SU-DHL-6 (cell line): ENCODE measurements around the gene EFHD1.

ENCODE experiments used
- H2AFZ ChIP-seq: fragments of 200-600 bp; sonication (generic); 2 replicates; pipeline ENCODE4 v1.6.1; 2014; ENCODE audit warnings: low read depth, mild to moderate bottlenecking, moderate library complexity, mixed read lengths, antibody characterized with exemption, low read length; ENCODE audit not compliant: severe bottlenecking
- H3F3A ChIP-seq: fragments of 200-600 bp; shearing (Covaris generic); 2 replicates; pipeline ENCODE4 v1.6.0; 2016; ENCODE audit warnings: antibody characterized with exemption, mild to moderate bottlenecking; ENCODE audit not compliant: insufficient read depth
- H3K27ac ChIP-seq: fragments of 200-600 bp; sonication (generic); 2 replicates; pipeline ENCODE4 v1.5.1; 2016; ENCODE audit warnings: low read depth, mild to moderate bottlenecking, low read length, moderate library complexity, mixed read lengths
- H3K27me3 ChIP-seq: fragments of 200-600 bp; sonication (generic), shearing (Covaris generic); 2 replicates; pipeline ENCODE4 v1.6.0; 2014; ENCODE audit warnings: mild to moderate bottlenecking, low read length
- H3K36me3 ChIP-seq: fragments of 200-600 bp; sonication (generic); 2 replicates; pipeline ENCODE4 v1.6.1; 2014; ENCODE audit warnings: mild to moderate bottlenecking, low read length, mixed read lengths
- H3K4me2 ChIP-seq: fragments of 300-600, 200-600 bp; shearing (Covaris generic), sonication (generic); 2 replicates; pipeline ENCODE4 v1.6.0; 2014; ENCODE audit warnings: low read length, low read depth, mild to moderate bottlenecking; ENCODE audit not compliant: poor library complexity, severe bottlenecking
- H3K4me3 ChIP-seq: fragments of 200-600 bp; sonication (generic); 2 replicates; pipeline ENCODE4 v1.5.1; 2014; ENCODE audit warnings: antibody characterized with exemption, low read length, mild to moderate bottlenecking, mixed read lengths; ENCODE audit not compliant: insufficient read depth, poor library complexity, severe bottlenecking
- H3K79me2 ChIP-seq: fragments of 200-600 bp; sonication (generic); 2 replicates; pipeline ENCODE4 v1.6.1; 2014; ENCODE audit warnings: mild to moderate bottlenecking, low read length, moderate library complexity; ENCODE audit not compliant: insufficient read depth
- H3K9ac ChIP-seq: fragments of 200-600 bp; sonication (generic); 2 replicates; pipeline ENCODE4 v1.7.0; 2014; ENCODE audit warnings: mild to moderate bottlenecking, low read length
- H3K9me2 ChIP-seq: fragments of 200-600 bp; sonication (generic); replicated peaks from 2 replicates; pipeline ENCODE4 v1.6.1; 2014; ENCODE audit warnings: low read length; ENCODE audit not compliant: insufficient read depth
- H3K9me3 ChIP-seq: fragments of 200-600 bp; sonication (generic); 2 replicates; pipeline ENCODE4 v1.6.1; 2014; ENCODE audit warnings: low read length, mixed read lengths; ENCODE audit not compliant: insufficient read depth
- H4K20me1 ChIP-seq: fragments of 200-600 bp; sonication (generic); 2 replicates; pipeline ENCODE4 v1.6.1; 2014; ENCODE audit warnings: low read depth, mild to moderate bottlenecking, antibody characterized with exemption, low read length, moderate library complexity, mixed read lengths
- EZH2phosphoT487 ChIP-seq: fragments of 200-600 bp; sonication (generic), shearing (Covaris generic); conservative IDR thresholded peaks from 2 replicates; pipeline ENCODE4 v1.6.1; 2018; ENCODE audit warnings: mild to moderate bottlenecking, antibody characterized with exemption, low read length, moderate library complexity, mixed read lengths
- TF ChIP-seq, protein P1 (sequence below): fragments of 200-600 bp; sonication (generic); IDR thresholded peaks from one replicate; pipeline ENCODE4 v1.5.1; 2017; ENCODE audit warnings: antibody characterized with exemption, mild to moderate bottlenecking, low read length, moderate library complexity; ENCODE audit not compliant: insufficient read depth, poor library complexity, severe bottlenecking

The EFHD1 gene

DNA sequence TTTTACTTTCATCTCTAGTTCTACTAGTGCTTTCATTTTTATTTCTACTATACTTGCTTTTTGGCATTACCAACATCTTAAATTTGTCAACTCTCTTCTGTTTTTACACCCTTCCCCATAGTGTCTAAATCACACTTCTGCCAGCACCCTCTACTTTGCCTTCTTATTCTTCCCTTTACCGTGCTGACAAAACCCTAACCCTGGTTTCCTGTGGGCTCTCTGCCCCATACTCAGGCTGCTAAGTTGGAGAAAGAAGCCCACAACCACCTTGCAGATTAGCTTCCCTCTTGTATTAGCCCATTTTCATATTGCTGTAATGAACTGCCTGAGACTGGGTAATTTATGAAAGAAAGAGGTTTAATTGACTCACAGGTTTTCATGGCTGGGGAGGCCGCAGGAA, 88.5 kb downstream of the EFHD1 start:
- no peaks in the 10 kb centered on the region for H3K9me2 ChIP-seq
- no peaks in the 10 kb centered on the region for H3K9me3 ChIP-seq
- no peaks in the 10 kb centered on the region for H3F3A ChIP-seq
- H3K9ac ChIP-seq = no peak overlapping the region
- H3K27ac ChIP-seq = no peak overlapping the region
- no peak overlapping the region for H3K4me2 ChIP-seq
- no peaks in the 10 kb centered on the region for H4K20me1 ChIP-seq
- no peaks in the 10 kb centered on the region for H3K27me3 ChIP-seq
- no peak overlapping the region for H3K4me3 ChIP-seq
- H3K79me2 ChIP-seq = peaks cover 42% of the 10 kb centered on the region
- H3K36me3 ChIP-seq = peaks cover 9% of the 10 kb centered on the region; the same call in 1 of the 2 replicates
- TF ChIP-seq EZH2phosphoT487 = no peak
- H2AFZ ChIP-seq = no peak overlapping the region

DNA sequence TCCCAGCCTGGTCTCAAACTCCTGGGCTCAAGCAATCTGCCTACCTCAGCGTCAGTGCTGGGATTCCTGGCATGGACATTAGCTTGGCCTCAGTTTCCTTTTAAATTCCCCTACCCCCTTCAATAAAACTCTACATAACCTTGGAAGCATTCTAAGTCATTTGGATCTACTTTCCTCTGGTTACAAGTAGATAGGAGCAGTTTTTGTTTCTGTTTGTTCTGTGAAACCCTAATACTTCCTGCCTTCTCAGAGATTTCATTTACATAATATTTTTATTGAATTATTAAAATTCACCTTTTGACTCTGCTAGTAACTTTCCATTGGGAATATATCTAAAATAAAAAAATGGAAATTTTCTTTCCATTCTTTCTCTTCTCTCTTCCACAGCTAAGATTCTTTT, 89.6 kb downstream of the EFHD1 start:
- Histone ChIP-seq H2AFZ (no peak overlapping the region), H3K27ac (no peak overlapping the region), H3K9me2 (no peaks in the 10 kb centered on the region), H3K36me3 (peaks cover 9% of the 10 kb centered on the region; the same call in 1 of the 2 replicates), H3K4me2 (no peak overlapping the region), H3F3A (no peaks in the 10 kb centered on the region), H3K9me3 (no peaks in the 10 kb centered on the region), H3K79me2 (peaks cover 31% of the 10 kb centered on the region), H4K20me1 (no peaks in the 10 kb centered on the region), H3K4me3 (no peak overlapping the region), H3K9ac (no peak overlapping the region), H3K27me3 (no peaks in the 10 kb centered on the region)
- TF ChIP-seq EZH2phosphoT487 = no peak
- TF ChIP-seq, protein P1, sequence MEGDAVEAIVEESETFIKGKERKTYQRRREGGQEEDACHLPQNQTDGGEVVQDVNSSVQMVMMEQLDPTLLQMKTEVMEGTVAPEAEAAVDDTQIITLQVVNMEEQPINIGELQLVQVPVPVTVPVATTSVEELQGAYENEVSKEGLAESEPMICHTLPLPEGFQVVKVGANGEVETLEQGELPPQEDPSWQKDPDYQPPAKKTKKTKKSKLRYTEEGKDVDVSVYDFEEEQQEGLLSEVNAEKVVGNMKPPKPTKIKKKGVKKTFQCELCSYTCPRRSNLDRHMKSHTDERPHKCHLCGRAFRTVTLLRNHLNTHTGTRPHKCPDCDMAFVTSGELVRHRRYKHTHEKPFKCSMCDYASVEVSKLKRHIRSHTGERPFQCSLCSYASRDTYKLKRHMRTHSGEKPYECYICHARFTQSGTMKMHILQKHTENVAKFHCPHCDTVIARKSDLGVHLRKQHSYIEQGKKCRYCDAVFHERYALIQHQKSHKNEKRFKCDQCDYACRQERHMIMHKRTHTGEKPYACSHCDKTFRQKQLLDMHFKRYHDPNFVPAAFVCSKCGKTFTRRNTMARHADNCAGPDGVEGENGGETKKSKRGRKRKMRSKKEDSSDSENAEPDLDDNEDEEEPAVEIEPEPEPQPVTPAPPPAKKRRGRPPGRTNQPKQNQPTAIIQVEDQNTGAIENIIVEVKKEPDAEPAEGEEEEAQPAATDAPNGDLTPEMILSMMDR = no peak

DNA sequence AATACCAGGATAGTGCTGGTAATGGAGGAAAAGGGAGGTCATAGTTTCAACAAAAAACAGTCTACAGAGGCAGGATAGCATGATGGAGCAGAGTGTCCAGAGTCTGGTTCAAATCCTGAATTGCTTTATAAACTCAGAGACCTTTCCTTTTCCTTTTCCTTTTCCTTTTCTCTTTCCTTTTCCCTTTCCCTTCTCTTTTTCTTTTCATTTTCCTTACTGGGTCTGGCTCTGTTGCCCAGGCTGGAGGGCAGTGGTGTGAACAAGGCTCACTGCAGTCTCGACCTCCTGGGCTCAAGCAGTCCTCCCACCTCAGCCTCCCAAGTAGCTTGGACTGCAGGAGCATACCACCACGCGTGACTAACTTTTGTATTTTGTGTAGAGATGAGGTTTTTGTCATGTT, 95.4 kb downstream of the EFHD1 start:
- H3K4me3 ChIP-seq = no peak overlapping the region
- no peaks in the 10 kb centered on the region for H3K27me3 ChIP-seq
- H3K9me3 ChIP-seq = no peaks in the 10 kb centered on the region
- peaks cover 5% of the 10 kb centered on the region for H3K79me2 ChIP-seq
- H3K4me2 ChIP-seq = no peak overlapping the region
- H4K20me1 ChIP-seq = no peaks in the 10 kb centered on the region
- no peak overlapping the region for H3K27ac ChIP-seq
- H2AFZ ChIP-seq = no peak overlapping the region
- no peaks in the 10 kb centered on the region for H3F3A ChIP-seq
- TF ChIP-seq, protein P1 = no peak
- TF ChIP-seq EZH2phosphoT487 = no peak
- no peaks in the 10 kb centered on the region for H3K9me2 ChIP-seq
- no peak overlapping the region for H3K9ac ChIP-seq
- no peaks in the 10 kb centered on the region for H3K36me3 ChIP-seq

DNA sequence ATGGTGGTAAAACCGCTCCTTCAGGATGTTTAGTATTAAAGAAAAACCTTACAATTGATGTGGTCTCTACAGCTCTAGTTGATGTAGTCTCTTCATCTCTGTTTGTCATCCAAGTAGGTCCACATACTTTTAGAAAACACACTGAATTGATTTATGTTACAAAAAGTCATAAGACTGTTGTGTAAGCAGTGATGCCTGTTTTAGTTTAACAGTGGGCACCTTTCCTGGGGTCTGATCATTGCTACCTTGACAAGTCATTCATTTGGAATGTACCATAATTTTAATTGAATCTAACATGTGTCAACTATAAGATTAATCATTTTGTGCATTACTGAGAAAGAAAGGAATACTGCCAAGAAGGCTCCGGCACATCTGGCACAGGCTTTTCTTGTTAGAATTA, 98.1 kb downstream of the EFHD1 start:
- Histone ChIP-seq H3F3A (no peaks in the 10 kb centered on the region), H3K27ac (no peak overlapping the region), H3K4me2 (no peak overlapping the region), H3K9me3 (no peaks in the 10 kb centered on the region), H3K79me2 (peaks cover 10% of the 10 kb centered on the region), H3K27me3 (no peaks in the 10 kb centered on the region), H3K9ac (no peak overlapping the region), H3K4me3 (no peak overlapping the region), H4K20me1 (no peaks in the 10 kb centered on the region), H2AFZ (no peak overlapping the region), H3K36me3 (peaks cover 3% of the 10 kb centered on the region; the same call in 1 of the 2 replicates), H3K9me2 (no peaks in the 10 kb centered on the region)
- no peak for TF ChIP-seq EZH2phosphoT487
- TF ChIP-seq, protein P1 = no peak
